Measurements from ENCODE around the gene PSMD5.

PSMD5 gene

GRCh38 chr9:120774719-120775118 lies 68.0 kb downstream of the PSMD5 start:
- H2AFZ ChIP-seq (ENCODE audit: low read length): no peak overlapping the region
- no peaks in the 10 kb centered on the region for H3K4me1 ChIP-seq (ENCODE audit: control insufficient read depth in 2 of 2, insufficient read depth in 1 of 2, low read depth in 1 of 2, low read length in 2 of 2)
- no CpG with 5 or more reads among the region's 4 CpGs for WGBS, 2 donors (ENCODE audit: extremely low coverage in 2 of 2, insufficient read length in 2 of 2, insufficient replicate concordance in 1 of 2)
- H3K27me3 ChIP-seq (ENCODE audit: control insufficient read depth in 3 of 3, insufficient read depth in 3 of 3, low read depth in 1 of 3, low read length in 3 of 3): no peaks in the 10 kb centered on the region
- H3K79me1 ChIP-seq (ENCODE audit: low read depth, low read length): no peaks in the 10 kb centered on the region
- H3K14ac ChIP-seq (ENCODE audit: low read length): no peak overlapping the region
- H2BK5ac ChIP-seq (ENCODE audit: low read length): no peak overlapping the region
- no peak overlapping the region for H3K4me2 ChIP-seq (ENCODE audit: insufficient read depth, low read length, poor library complexity, severe bottlenecking)
- H3K4me3 ChIP-seq (ENCODE audit: low read length in 2 of 2): no peak overlapping the region
- no peak overlapping the region for H2AK5ac ChIP-seq (ENCODE audit: low read depth, low read length)
- no peak overlapping the region for H3K4ac ChIP-seq (ENCODE audit: low read length)
- H3K9ac ChIP-seq (ENCODE audit: low read depth, low read length, poor library complexity): no peak overlapping the region
- H3K9me3 ChIP-seq (replicated peaks in 1 of 2; ENCODE audit: control insufficient read depth in 2 of 2, insufficient read depth in 1 of 2, low read depth in 1 of 2, low read length in 2 of 2): peaks cover 0 to 1% of the 10 kb centered on the region in 2 donors
- H3K27ac ChIP-seq (replicated peaks; ENCODE audit: low read length): no peak overlapping the region
- H2BK12ac ChIP-seq (ENCODE audit: low read length): no peak overlapping the region
- H3K23ac ChIP-seq (ENCODE audit: low read depth, low read length, poor library complexity): no peak overlapping the region
- no peak overlapping the region for H2BK15ac ChIP-seq (ENCODE audit: low read length)
- H4K8ac ChIP-seq (ENCODE audit: low read depth, low read length): no peak overlapping the region
- peaks cover 20 to 97% of the 10 kb centered on the region in 2 donors for H3K36me3 ChIP-seq (replicated peaks in 1 of 2; ENCODE audit: control insufficient read depth in 2 of 2, insufficient read depth in 2 of 2, low read length in 2 of 2)
- no peak overlapping the region for H3K18ac ChIP-seq (ENCODE audit: low read length)
- DNase-seq (ENCODE audit: low spot score): no peak
- H2BK120ac ChIP-seq (ENCODE audit: low read depth, low read length): no peak overlapping the region
- no peak overlapping the region for H4K91ac ChIP-seq (ENCODE audit: low read depth, low read length, poor library complexity)

- no peak overlapping the region for H3K14ac ChIP-seq (ENCODE audit: low read length)
- no peak overlapping the region for H3K4me2 ChIP-seq (ENCODE audit: insufficient read depth, low read length, poor library complexity, severe bottlenecking)
- H3K23ac ChIP-seq (ENCODE audit: low read depth, low read length, poor library complexity): no peak overlapping the region
- H3K27me3 ChIP-seq (ENCODE audit: control insufficient read depth in 3 of 3, insufficient read depth in 3 of 3, low read depth in 1 of 3, low read length in 3 of 3): no peaks in the 10 kb centered on the region
- peaks cover 22 to 96% of the 10 kb centered on the region in 2 donors for H3K36me3 ChIP-seq (replicated peaks in 1 of 2; ENCODE audit: control insufficient read depth in 2 of 2, insufficient read depth in 2 of 2, low read length in 2 of 2)
- DNase-seq (ENCODE audit: low spot score): no peak
- peaks cover 0 to 1% of the 10 kb centered on the region in 2 donors for H3K9me3 ChIP-seq (replicated peaks in 1 of 2; ENCODE audit: control insufficient read depth in 2 of 2, insufficient read depth in 1 of 2, low read depth in 1 of 2, low read length in 2 of 2)
- H3K27ac ChIP-seq (replicated peaks; ENCODE audit: low read length): no peak overlapping the region
- no peak overlapping the region for H2BK15ac ChIP-seq (ENCODE audit: low read length)
- peak overlapping the region in 1 of 2 donors; percentile 44 for H3K4me3 ChIP-seq (ENCODE audit: low read length in 2 of 2)
- H2AK5ac ChIP-seq (ENCODE audit: low read depth, low read length): no peak overlapping the region
- H2BK120ac ChIP-seq (ENCODE audit: low read depth, low read length): no peak overlapping the region
- no peak overlapping the region for H3K18ac ChIP-seq (ENCODE audit: low read length)
- no peaks in the 10 kb centered on the region for H3K4me1 ChIP-seq (ENCODE audit: control insufficient read depth in 2 of 2, insufficient read depth in 1 of 2, low read depth in 1 of 2, low read length in 2 of 2)
- H4K91ac ChIP-seq (ENCODE audit: low read depth, low read length, poor library complexity): no peak overlapping the region
- no peak overlapping the region for H2BK5ac ChIP-seq (ENCODE audit: low read length)
- no CpG with 5 or more reads among the region's 3 CpGs for WGBS, 2 donors (ENCODE audit: extremely low coverage in 2 of 2, insufficient read length in 2 of 2, insufficient replicate concordance in 1 of 2)
- no peak overlapping the region for H2BK12ac ChIP-seq (ENCODE audit: low read length)
- no peak overlapping the region for H3K4ac ChIP-seq (ENCODE audit: low read length)
- H3K79me1 ChIP-seq (ENCODE audit: low read depth, low read length): no peaks in the 10 kb centered on the region
- H4K8ac ChIP-seq (ENCODE audit: low read depth, low read length): no peak overlapping the region
- H2AFZ ChIP-seq (ENCODE audit: low read length): no peak overlapping the region
- no peak overlapping the region for H3K9ac ChIP-seq (ENCODE audit: low read depth, low read length, poor library complexity)
Observed at GRCh38 chr9:120773256-120773655, 69.5 kb downstream of the PSMD5 start.

- Histone ChIP-seq H3K79me1 (ENCODE audit: low read depth, low read length) (no peaks in the 10 kb centered on the region), H3K4me2 (ENCODE audit: insufficient read depth, low read length, poor library complexity, severe bottlenecking) (no peak overlapping the region), H2AFZ (ENCODE audit: low read length) (no peak overlapping the region), H4K91ac (ENCODE audit: low read depth, low read length, poor library complexity) (no peak overlapping the region), H3K4me3 (ENCODE audit: low read length in 2 of 2) (no peak overlapping the region), H2BK15ac (ENCODE audit: low read length) (no peak overlapping the region), H4K8ac (ENCODE audit: low read depth, low read length) (no peak overlapping the region), H3K18ac (ENCODE audit: low read length) (no peak overlapping the region), H3K36me3 (replicated peaks in 1 of 2; ENCODE audit: control insufficient read depth in 2 of 2, insufficient read depth in 2 of 2, low read length in 2 of 2) (peaks cover 23 to 94% of the 10 kb centered on the region in 2 donors), H3K9me3 (replicated peaks in 1 of 2; ENCODE audit: control insufficient read depth in 2 of 2, insufficient read depth in 1 of 2, low read depth in 1 of 2, low read length in 2 of 2) (peaks cover 0 to 1% of the 10 kb centered on the region in 2 donors), H3K27me3 (ENCODE audit: control insufficient read depth in 3 of 3, insufficient read depth in 3 of 3, low read depth in 1 of 3, low read length in 3 of 3) (no peaks in the 10 kb centered on the region), H3K4me1 (ENCODE audit: control insufficient read depth in 2 of 2, insufficient read depth in 1 of 2, low read depth in 1 of 2, low read length in 2 of 2) (peaks cover 0 to 2% of the 10 kb centered on the region in 2 donors), H3K27ac (replicated peaks; ENCODE audit: low read length) (no peak overlapping the region), H3K4ac (ENCODE audit: low read length) (no peak overlapping the region), H2AK5ac (ENCODE audit: low read depth, low read length) (no peak overlapping the region), H2BK120ac (ENCODE audit: low read depth, low read length) (no peak overlapping the region), H2BK12ac (ENCODE audit: low read length) (no peak overlapping the region), H3K23ac (ENCODE audit: low read depth, low read length, poor library complexity) (no peak overlapping the region), H3K9ac (ENCODE audit: low read depth, low read length, poor library complexity) (no peak overlapping the region), H3K14ac (ENCODE audit: low read length) (no peak overlapping the region), H2BK5ac (ENCODE audit: low read length) (no peak overlapping the region)
- no CpG with 5 or more reads among the region's 4 CpGs for WGBS, 2 donors (ENCODE audit: extremely low coverage in 2 of 2, insufficient read length in 2 of 2, insufficient replicate concordance in 1 of 2)
- no peak for DNase-seq (ENCODE audit: low spot score)
Observed at GRCh38 chr9:120770931-120771330, 71.8 kb downstream of the PSMD5 start.

- Histone ChIP-seq H3K79me1 (ENCODE audit: low read depth, low read length) (no peaks in the 10 kb centered on the region), H3K9me3 (replicated peaks in 1 of 2; ENCODE audit: control insufficient read depth in 2 of 2, insufficient read depth in 1 of 2, low read depth in 1 of 2, low read length in 2 of 2) (peaks cover 0 to 1% of the 10 kb centered on the region in 2 donors), H2BK120ac (ENCODE audit: low read depth, low read length) (no peak overlapping the region), H4K8ac (ENCODE audit: low read depth, low read length) (no peak overlapping the region), H2AFZ (ENCODE audit: low read length) (no peak overlapping the region), H3K9ac (ENCODE audit: low read depth, low read length, poor library complexity) (no peak overlapping the region), H3K23ac (ENCODE audit: low read depth, low read length, poor library complexity) (no peak overlapping the region), H2AK5ac (ENCODE audit: low read depth, low read length) (no peak overlapping the region), H3K14ac (ENCODE audit: low read length) (no peak overlapping the region), H2BK12ac (ENCODE audit: low read length) (no peak overlapping the region), H3K4me1 (ENCODE audit: control insufficient read depth in 2 of 2, insufficient read depth in 1 of 2, low read depth in 1 of 2, low read length in 2 of 2) (peaks cover 0 to 2% of the 10 kb centered on the region in 2 donors), H3K36me3 (replicated peaks in 1 of 2; ENCODE audit: control insufficient read depth in 2 of 2, insufficient read depth in 2 of 2, low read length in 2 of 2) (peaks cover 25 to 96% of the 10 kb centered on the region in 2 donors), H3K4me3 (ENCODE audit: low read length in 2 of 2) (no peak overlapping the region), H4K91ac (ENCODE audit: low read depth, low read length, poor library complexity) (no peak overlapping the region), H2BK5ac (ENCODE audit: low read length) (no peak overlapping the region), H3K4me2 (ENCODE audit: insufficient read depth, low read length, poor library complexity, severe bottlenecking) (no peak overlapping the region), H2BK15ac (ENCODE audit: low read length) (no peak overlapping the region), H3K27me3 (ENCODE audit: control insufficient read depth in 3 of 3, insufficient read depth in 3 of 3, low read depth in 1 of 3, low read length in 3 of 3) (no peaks in the 10 kb centered on the region), H3K4ac (ENCODE audit: low read length) (no peak overlapping the region), H3K27ac (replicated peaks; ENCODE audit: low read length) (no peak overlapping the region), H3K18ac (ENCODE audit: low read length) (no peak overlapping the region)
- DNase-seq (ENCODE audit: low spot score): no peak
- WGBS, 2 donors (ENCODE audit: extremely low coverage in 2 of 2, insufficient read length in 2 of 2, insufficient replicate concordance in 1 of 2): no CpG with 5 or more reads among the region's 1 CpG
Observed at GRCh38 chr9:120768886-120769285, 73.8 kb downstream of the PSMD5 start.
